ENCODE results near the gene PAX8. TPM values are rescaled to one million over a fixed set of nuclear protein-coding genes. Genes with fewer than 3 reads are reported as not detected.

The PAX8 gene
- total and polyA plus RNA-seq, 2 of the 13 experiments (the other 11 are each of a cell fraction or from before 2014, with no cell fraction given): 1.5 to 8.8 TPM

- TF ChIP-seq, protein P1, sequence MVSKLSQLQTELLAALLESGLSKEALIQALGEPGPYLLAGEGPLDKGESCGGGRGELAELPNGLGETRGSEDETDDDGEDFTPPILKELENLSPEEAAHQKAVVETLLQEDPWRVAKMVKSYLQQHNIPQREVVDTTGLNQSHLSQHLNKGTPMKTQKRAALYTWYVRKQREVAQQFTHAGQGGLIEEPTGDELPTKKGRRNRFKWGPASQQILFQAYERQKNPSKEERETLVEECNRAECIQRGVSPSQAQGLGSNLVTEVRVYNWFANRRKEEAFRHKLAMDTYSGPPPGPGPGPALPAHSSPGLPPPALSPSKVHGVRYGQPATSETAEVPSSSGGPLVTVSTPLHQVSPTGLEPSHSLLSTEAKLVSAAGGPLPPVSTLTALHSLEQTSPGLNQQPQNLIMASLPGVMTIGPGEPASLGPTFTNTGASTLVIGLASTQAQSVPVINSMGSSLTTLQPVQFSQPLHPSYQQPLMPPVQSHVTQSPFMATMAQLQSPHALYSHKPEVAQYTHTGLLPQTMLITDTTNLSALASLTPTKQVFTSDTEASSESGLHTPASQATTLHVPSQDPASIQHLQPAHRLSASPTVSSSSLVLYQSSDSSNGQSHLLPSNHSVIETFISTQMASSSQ (IDR thresholded peaks at IDR 0.05; ENCODE audit: low read depth): peak; percentile 84
- TF ChIP-seq, protein P1 (CRISPR knock-in tag; IDR thresholded peaks at IDR 0.05; ENCODE audit: borderline replicate concordance): peak; percentile 89
- 0 out of 2 replicates have a peak, but pooled peaks have one; percentile 61 for TF ChIP-seq ZBTB44 (CRISPR knock-in tag; IDR thresholded peaks at IDR 0.05)
- TF ChIP-seq, protein P2, sequence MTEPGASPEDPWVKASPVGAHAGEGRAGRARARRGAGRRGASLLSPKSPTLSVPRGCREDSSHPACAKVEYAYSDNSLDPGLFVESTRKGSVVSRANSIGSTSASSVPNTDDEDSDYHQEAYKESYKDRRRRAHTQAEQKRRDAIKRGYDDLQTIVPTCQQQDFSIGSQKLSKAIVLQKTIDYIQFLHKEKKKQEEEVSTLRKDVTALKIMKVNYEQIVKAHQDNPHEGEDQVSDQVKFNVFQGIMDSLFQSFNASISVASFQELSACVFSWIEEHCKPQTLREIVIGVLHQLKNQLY (CRISPR knock-in tag; IDR thresholded peaks at IDR 0.05): peak; percentile 85; the same call in 1 of the 2 replicates
- no peak for TF ChIP-seq MED13 (CRISPR knock-in tag; IDR thresholded peaks at IDR 0.05)
- no peak for TF ChIP-seq ZFP36 (IDR thresholded peaks at IDR 0.05; ENCODE audit: borderline replicate concordance, low read depth, low read length, partially characterized antibody)
- no peak for TF ChIP-seq ZNF563 (CRISPR knock-in tag; IDR thresholded peaks at IDR 0.05)
- no peak for TF ChIP-seq PAWR (CRISPR knock-in tag; IDR thresholded peaks at IDR 0.05; ENCODE audit: borderline replicate concordance)
- TF ChIP-seq ZNF510 (CRISPR knock-in tag; IDR thresholded peaks at IDR 0.05; ENCODE audit: low read depth): no peak; the same call in 1 of the 2 replicates
- no peak for TF ChIP-seq KLF12 (CRISPR knock-in tag; IDR thresholded peaks at IDR 0.05; ENCODE audit: borderline replicate concordance)
- TF ChIP-seq ZNF263 (CRISPR knock-in tag; IDR thresholded peaks at IDR 0.05): no peak
- TF ChIP-seq ZNF367 (CRISPR knock-in tag; IDR thresholded peaks at IDR 0.05; ENCODE audit: borderline replicate concordance): peak; percentile 8; the same call in 1 of the 2 replicates
- TF ChIP-seq MAFF (IDR thresholded peaks at IDR 0.05; ENCODE audit: low read depth, low read length): no peak
- no peak; the same call in 1 of the 2 replicates for TF ChIP-seq ZNF136 (CRISPR knock-in tag; IDR thresholded peaks at IDR 0.05; ENCODE audit: low read depth)
- no peak for TF ChIP-seq CHCHD3 (CRISPR knock-in tag; IDR thresholded peaks at IDR 0.05)
- no peak for TF ChIP-seq SOX6 (IDR thresholded peaks at IDR 0.05)
- TF ChIP-seq SOX6 (CRISPR knock-in tag; IDR thresholded peaks at IDR 0.05): peak; percentile 83
- no peak for TF ChIP-seq DNMT1 (CRISPR knock-in tag; IDR thresholded peaks at IDR 0.05)
- no peak; the same call in 1 of the 2 replicates for TF ChIP-seq IRX3 (CRISPR knock-in tag; IDR thresholded peaks at IDR 0.05; ENCODE audit: borderline replicate concordance, low read depth)
- peak; percentile 10; the same call in 1 of the 2 replicates for TF ChIP-seq TBX3 (IDR thresholded peaks at IDR 0.05; ENCODE audit: borderline replicate concordance)
- peak; percentile 80 for TF ChIP-seq TCF7 (IDR thresholded peaks at IDR 0.05; ENCODE audit: low read depth)
- TF ChIP-seq ZNF205 (CRISPR knock-in tag; IDR thresholded peaks at IDR 0.05): peak; percentile 66; the same call in 1 of the 2 replicates
- TF ChIP-seq, protein P3, sequence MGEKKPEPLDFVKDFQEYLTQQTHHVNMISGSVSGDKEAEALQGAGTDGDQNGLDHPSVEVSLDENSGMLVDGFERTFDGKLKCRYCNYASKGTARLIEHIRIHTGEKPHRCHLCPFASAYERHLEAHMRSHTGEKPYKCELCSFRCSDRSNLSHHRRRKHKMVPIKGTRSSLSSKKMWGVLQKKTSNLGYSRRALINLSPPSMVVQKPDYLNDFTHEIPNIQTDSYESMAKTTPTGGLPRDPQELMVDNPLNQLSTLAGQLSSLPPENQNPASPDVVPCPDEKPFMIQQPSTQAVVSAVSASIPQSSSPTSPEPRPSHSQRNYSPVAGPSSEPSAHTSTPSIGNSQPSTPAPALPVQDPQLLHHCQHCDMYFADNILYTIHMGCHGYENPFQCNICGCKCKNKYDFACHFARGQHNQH (CRISPR knock-in tag; IDR thresholded peaks at IDR 0.05): peak; percentile 53
These were observed 4.2 kb upstream of the PAX8 start (continued) for GRCh38 chr2:113282747-113283533.
